ENCODE results near the gene RNF213.

GRCh38 chr17:80214012-80214877, 46.4 kb upstream of the RNF213 start:
- no peak for TF ChIP-seq CTCF (IDR thresholded peaks at IDR 0.05 in 2 of 3, conservative IDR thresholded peaks at IDR 0.05 in 1 of 3; ENCODE audit: control insufficient read depth in 2 of 3, extremely low read depth in 1 of 3, insufficient read depth in 1 of 3, low read depth in 3 of 3, low read length in 3 of 3)
- TF ChIP-seq USF2 (IDR thresholded peaks at IDR 0.05; ENCODE audit: borderline replicate concordance, low read depth, low read length): no peak
- TF ChIP-seq BCLAF1 (IDR thresholded peaks at IDR 0.05): no peak
- TF ChIP-seq BRCA1 (IDR thresholded peaks at IDR 0.05; ENCODE audit: low read depth, low read length): no peak
- TF ChIP-seq ZBTB33 (IDR thresholded peaks at IDR 0.05): no peak
- no peak for TF ChIP-seq SIN3A (IDR thresholded peaks at IDR 0.05; ENCODE audit: low read depth, low read length)
- no peak for TF ChIP-seq SRF (IDR thresholded peaks at IDR 0.05; ENCODE audit: low read depth in 2 of 2, low read length in 2 of 2)
- no peak for TF ChIP-seq TCF7 (IDR thresholded peaks at IDR 0.05; ENCODE audit: borderline replicate concordance)
- no peak for TF ChIP-seq RBBP5 (conservative IDR thresholded peaks at IDR 0.05)
- TF ChIP-seq CHD2 (IDR thresholded peaks at IDR 0.05; ENCODE audit: borderline replicate concordance, low read depth, low read length): no peak
- TF ChIP-seq POLR2AphosphoS5 (IDR thresholded peaks at IDR 0.05; ENCODE audit: low read length): no peak
- no peak for TF ChIP-seq ETV6 (conservative IDR thresholded peaks at IDR 0.05 in 1 of 2, IDR thresholded peaks at IDR 0.05 in 1 of 2; ENCODE audit: borderline replicate concordance in 1 of 2, low read depth in 1 of 2)

Data from GM12878 (cell line).